Measurements from ENCODE around the gene TIMM10B. TPM values are rescaled to one million over a fixed set of nuclear protein-coding genes. Genes with fewer than 3 reads are reported as not detected.

Gene TIMM10B
- total and polyA plus RNA-seq, 3 donors from 2014 or later, result 37.0 to 55.1 (median 49.1) TPM

DNA sequence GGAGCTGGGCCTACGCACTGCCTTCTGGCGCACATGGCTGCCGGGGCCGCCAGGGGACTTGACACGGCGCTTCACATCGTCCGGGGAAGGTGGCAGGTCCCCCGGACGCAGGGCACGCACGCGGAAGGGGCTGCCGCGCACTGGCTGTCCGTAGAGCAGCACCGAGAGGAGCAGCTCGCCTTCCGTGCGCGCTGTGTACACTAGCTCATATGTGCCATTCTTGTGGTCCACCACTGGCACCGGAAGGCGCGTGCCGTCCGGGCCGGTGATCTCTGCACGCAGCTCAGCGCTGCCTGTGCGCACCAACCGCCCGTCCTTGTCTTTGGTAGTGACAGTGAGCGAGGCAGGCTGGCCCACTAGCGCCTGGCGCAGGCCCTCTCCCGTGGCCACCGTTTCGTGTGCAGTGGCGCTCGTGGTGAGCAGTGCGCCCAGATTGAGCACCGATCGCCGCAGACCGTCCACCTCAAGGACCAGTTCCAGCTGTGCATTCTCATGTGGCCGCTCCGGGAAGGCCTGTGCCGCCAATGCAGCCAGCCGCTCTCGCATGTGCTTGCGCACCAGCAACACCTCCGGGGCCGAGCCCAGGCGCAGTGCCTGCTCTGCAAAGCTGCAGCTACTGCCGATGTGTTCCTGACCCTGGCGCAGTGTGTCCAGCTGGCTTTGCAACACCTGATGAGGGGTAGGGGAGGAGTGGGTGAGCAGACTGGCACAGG lies 24.8 kb upstream of the TIMM10B start:
- Histone ChIP-seq H3K27me3 (no peaks in the 10 kb centered on the region), H3K27ac (no peak overlapping the region), H3K9me3 (no peaks in the 10 kb centered on the region), H3K4me1 (no peaks in the 10 kb centered on the region), H3K36me3 (ENCODE audit: low read depth, missing control alignments) (no peaks in the 10 kb centered on the region), H3K4me3 (no peak overlapping the region)
- 80 to 83% methylated on average over 1 to 54 of the region's 56 CpGs for WGBS, 2 donors
- intact Hi-C loops (cut with DNase I; ENCODE audit: low total_unique reads), result no loop called here
- no peak for DNase-seq
- no peak for TF ChIP-seq POLR2A (IDR thresholded peaks at IDR 0.05)
- TF ChIP-seq, protein P1, sequence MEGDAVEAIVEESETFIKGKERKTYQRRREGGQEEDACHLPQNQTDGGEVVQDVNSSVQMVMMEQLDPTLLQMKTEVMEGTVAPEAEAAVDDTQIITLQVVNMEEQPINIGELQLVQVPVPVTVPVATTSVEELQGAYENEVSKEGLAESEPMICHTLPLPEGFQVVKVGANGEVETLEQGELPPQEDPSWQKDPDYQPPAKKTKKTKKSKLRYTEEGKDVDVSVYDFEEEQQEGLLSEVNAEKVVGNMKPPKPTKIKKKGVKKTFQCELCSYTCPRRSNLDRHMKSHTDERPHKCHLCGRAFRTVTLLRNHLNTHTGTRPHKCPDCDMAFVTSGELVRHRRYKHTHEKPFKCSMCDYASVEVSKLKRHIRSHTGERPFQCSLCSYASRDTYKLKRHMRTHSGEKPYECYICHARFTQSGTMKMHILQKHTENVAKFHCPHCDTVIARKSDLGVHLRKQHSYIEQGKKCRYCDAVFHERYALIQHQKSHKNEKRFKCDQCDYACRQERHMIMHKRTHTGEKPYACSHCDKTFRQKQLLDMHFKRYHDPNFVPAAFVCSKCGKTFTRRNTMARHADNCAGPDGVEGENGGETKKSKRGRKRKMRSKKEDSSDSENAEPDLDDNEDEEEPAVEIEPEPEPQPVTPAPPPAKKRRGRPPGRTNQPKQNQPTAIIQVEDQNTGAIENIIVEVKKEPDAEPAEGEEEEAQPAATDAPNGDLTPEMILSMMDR (IDR thresholded peaks at IDR 0.05), result no peak

DNA sequence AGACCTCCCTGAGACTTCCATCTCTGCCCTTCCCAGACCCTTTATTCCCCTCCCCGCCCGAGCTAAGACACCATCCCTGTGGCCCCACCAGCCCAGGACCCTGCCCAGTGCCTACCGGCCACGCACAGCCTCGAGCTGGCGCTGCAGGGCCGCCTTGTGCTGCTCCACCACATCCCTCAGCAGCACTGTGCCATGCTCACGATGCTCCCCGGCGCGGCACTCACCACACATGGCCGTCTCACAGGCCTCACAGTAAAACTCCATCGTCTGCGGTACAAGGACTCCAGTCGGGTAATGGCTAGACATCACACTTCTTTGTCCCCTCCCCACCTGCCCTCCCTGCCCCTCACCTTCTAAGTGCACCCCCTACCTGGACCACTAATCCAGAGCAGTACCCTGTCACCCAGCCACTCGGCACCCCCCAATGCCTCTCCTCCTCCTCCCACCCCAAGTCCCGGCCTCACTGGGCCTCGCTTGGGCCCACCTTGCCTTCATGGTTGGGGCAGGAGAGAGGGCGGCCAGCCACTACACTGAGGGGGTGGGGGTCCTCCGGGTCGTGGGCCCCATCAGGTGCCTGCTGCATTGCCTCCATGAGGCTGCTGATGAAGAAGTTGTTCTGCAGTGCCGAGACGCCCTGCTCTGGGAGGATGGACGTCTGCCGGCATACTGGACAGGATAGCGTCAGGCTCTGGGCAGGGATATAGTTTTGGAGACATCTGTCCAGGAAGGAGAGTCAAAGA lies 23.6 kb upstream of the TIMM10B start:
- no peak overlapping the region for H3K4me3 ChIP-seq
- DNase-seq, result no peak
- WGBS, 2 donors, result 95 to 96% methylated on average over 26 of the region's 26 CpGs
- no peaks in the 10 kb centered on the region for H3K27me3 ChIP-seq
- TF ChIP-seq, protein P1 (IDR thresholded peaks at IDR 0.05), result no peak
- no peak for TF ChIP-seq POLR2A (IDR thresholded peaks at IDR 0.05)
- no peak overlapping the region for H3K27ac ChIP-seq
- H3K9me3 ChIP-seq, result no peaks in the 10 kb centered on the region
- no peaks in the 10 kb centered on the region for H3K4me1 ChIP-seq
- intact Hi-C loops (cut with DNase I; ENCODE audit: low total_unique reads), result no loop called here
- no peaks in the 10 kb centered on the region for H3K36me3 ChIP-seq (ENCODE audit: low read depth, missing control alignments)

DNA sequence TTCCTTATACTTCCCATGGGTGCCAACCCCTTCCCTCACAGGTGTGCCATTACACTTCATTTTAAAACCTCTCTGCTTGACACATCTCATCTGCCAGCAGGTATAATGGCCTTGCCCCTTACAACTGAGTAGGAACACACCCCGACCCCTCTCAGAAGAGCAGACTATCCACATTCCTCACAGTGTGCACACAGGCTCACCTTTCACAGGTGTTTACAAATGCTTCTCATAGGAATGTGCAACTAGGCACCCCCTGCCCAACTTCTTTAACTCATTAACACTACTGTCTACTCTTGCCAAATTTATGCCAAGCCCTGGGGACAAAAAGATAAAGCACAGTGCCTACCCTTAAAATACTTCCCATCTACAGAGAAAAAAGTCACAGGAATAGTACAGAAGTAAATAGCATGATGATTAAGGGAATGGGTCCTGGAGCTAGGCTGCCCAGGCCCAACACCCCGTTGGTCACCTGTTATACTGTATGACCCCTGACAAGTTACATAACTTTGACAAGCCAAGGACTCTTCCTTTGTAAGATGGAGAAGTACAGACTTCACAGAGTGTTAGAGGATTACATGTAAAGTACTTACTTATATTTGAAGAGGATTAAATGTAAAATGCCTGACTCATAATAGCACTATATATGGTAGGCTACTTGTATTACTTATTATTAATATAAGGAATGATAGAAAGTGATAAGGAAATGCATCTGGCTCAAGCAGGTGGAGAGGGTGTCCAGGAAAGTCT lies 22.8 kb upstream of the TIMM10B start:
- intact Hi-C loops (cut with DNase I; ENCODE audit: low total_unique reads), result no loop called here
- Histone ChIP-seq H3K36me3 (ENCODE audit: low read depth, missing control alignments) (no peaks in the 10 kb centered on the region), H3K27me3 (no peaks in the 10 kb centered on the region), H3K27ac (no peak overlapping the region), H3K4me3 (no peak overlapping the region), H3K9me3 (no peaks in the 10 kb centered on the region), H3K4me1 (no peaks in the 10 kb centered on the region)
- WGBS, 2 donors, result 88 to 97% methylated on average over 2 of the region's 2 CpGs
- no peak for DNase-seq
- no peak for TF ChIP-seq POLR2A (IDR thresholded peaks at IDR 0.05)
- TF ChIP-seq, protein P1 (IDR thresholded peaks at IDR 0.05), result no peak

DNA sequence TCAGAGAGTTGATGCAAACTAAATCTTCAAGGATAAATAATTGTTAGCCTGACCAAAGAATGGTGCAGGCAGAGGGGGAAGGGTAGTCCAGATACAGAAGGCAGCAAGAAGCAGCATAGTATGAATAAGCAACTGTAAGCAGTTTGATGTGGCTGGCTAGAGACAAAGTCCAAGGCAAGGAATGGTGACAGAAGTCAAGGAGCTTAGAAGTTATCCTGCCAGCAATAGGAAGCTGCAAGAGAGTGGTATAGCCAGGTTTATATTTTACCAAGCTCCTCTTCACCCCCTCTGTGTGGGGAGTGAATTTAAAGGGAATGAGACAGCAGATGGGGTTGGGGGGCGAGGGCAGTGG lies 22.2 kb upstream of the TIMM10B start:
- no peaks in the 10 kb centered on the region for H3K4me1 ChIP-seq
- no peaks in the 10 kb centered on the region for H3K9me3 ChIP-seq
- no peak overlapping the region for H3K4me3 ChIP-seq
- no peak for DNase-seq
- H3K36me3 ChIP-seq (ENCODE audit: low read depth, missing control alignments), result no peaks in the 10 kb centered on the region
- intact Hi-C loops (cut with DNase I; ENCODE audit: low total_unique reads), result no loop called here
- no peak overlapping the region for H3K27ac ChIP-seq
- TF ChIP-seq, protein P1 (IDR thresholded peaks at IDR 0.05), result no peak
- no peak for TF ChIP-seq POLR2A (IDR thresholded peaks at IDR 0.05)
- H3K27me3 ChIP-seq, result no peaks in the 10 kb centered on the region
- 78 to 96% methylated on average over 1 of the region's 1 CpG for WGBS, 2 donors

Data from testis (tissue), 3 donors.